GM12878 (cell line): ENCODE results near the gene LRRC40. TPM values are rescaled to one million over a fixed set of nuclear protein-coding genes. Genes with fewer than 3 reads are reported as not detected.

Experiments
- ATAC-seq: fragments of 200-7000 bp; cut with Tn5 transposase; 3 replicates; pipeline ENCODE4 v1.9.1; 2020; ENCODE audit warnings: mild to moderate bottlenecking, moderate library complexity
- BruUV-seq: library from RNA; stranded (reverse); fragments of 400-500 nt; replicated peaks from 2 replicates; lab custom pipeline; 2021; lab: Mats Ljungman, UMichigan
- CTCF ChIA-PET: fragments of 300-600 bp; sonication (Branson Sonifier 250); formaldehyde crosslinking; extraction: SDS; loops from one replicate; lab custom pipeline; 2021; ENCODE audit warnings: inconsistent platforms; lab: Yijun Ruan, JAX
- POLR2A ChIA-PET: fragments of 350-600 bp; formaldehyde crosslinking; extraction: SDS; loops from one replicate; lab custom pipeline; 2021; ENCODE audit warnings: inconsistent platforms; lab: Charles Lee
- RAD21 ChIA-PET: fragments of 300-600 bp; sonication (Branson Sonifier 250); formaldehyde crosslinking; loops from one replicate; lab custom pipeline; 2023; ENCODE audit warnings: antibody characterized with exemption; ENCODE audit not compliant: unreplicated experiment; lab: Charles Lee
- SMC1A ChIA-PET: fragments of 300-600 bp; sonication (Branson Sonifier 250); formaldehyde crosslinking; loops from one replicate; lab custom pipeline; 2023; ENCODE audit not compliant: unreplicated experiment, uncharacterized antibody; lab: Charles Lee
- DNase-seq: peaks from one replicate; pipeline ENCODE4 v3.0.0-alpha.2; 2011; ENCODE audit warnings: low read depth, low spot score
- FAIRE-seq: peaks from 3 replicates; lab custom pipeline; 2011; peaks lifted over from hg19 to GRCh38; lab: Jason Lieb, UNC
- H2AFZ ChIP-seq: 2 replicates; pipeline ENCODE4 v1.6.0; 2011; ENCODE audit warnings: low read depth, low read length, control low read depth; ENCODE audit not compliant: control insufficient read depth
- H3K27ac ChIP-seq: 2 replicates; pipeline ENCODE4 v1.5.1; 2011; ENCODE audit warnings: control low read depth; ENCODE audit not compliant: control insufficient read depth, insufficient read depth
- H3K27me3 ChIP-seq, 2 experiments: replicated peaks in 1 of 2; 2 replicates each; pipeline versions ENCODE4 v1.6.0 to v1.6.1; 2011; ENCODE audit warnings: low read length in 1 of 2; ENCODE audit not compliant: control insufficient read depth in 2 of 2, insufficient read depth in 2 of 2
- H3K36me3 ChIP-seq, 2 experiments: 2 replicates each; pipeline ENCODE4 v1.5.1; 2011; ENCODE audit warnings: low read length in 1 of 2; ENCODE audit not compliant: control insufficient read depth in 2 of 2, insufficient read depth in 2 of 2
- H3K4me1 ChIP-seq: 2 replicates; pipeline ENCODE4 v1.6.1; 2011; ENCODE audit warnings: mild to moderate bottlenecking, low read length, moderate library complexity, mixed read lengths; ENCODE audit not compliant: control insufficient read depth, insufficient read depth
- H3K4me2 ChIP-seq: 2 replicates; pipeline ENCODE4 v1.6.0; 2011; ENCODE audit warnings: control low read depth; ENCODE audit not compliant: control insufficient read depth, insufficient read depth
- H3K4me3 ChIP-seq: fragments of 200-600 bp; sonication (generic); 2 replicates; pipeline ENCODE4 v1.5.1; 2016
- H3K79me2 ChIP-seq: 2 replicates; pipeline ENCODE4 v1.6.0; 2011; ENCODE audit warnings: low read length; ENCODE audit not compliant: control insufficient read depth, insufficient read depth
- H3K9ac ChIP-seq: 2 replicates; pipeline ENCODE4 v1.8.0; 2011; ENCODE audit warnings: low read length, control low read depth, mixed read lengths; ENCODE audit not compliant: control insufficient read depth, insufficient read depth
- H3K9me3 ChIP-seq: replicated peaks from 3 replicates; pipeline ENCODE4 v1.5.1; 2011; ENCODE audit warnings: mild to moderate bottlenecking, low read length; ENCODE audit not compliant: control insufficient read depth, insufficient read depth
- H4K20me1 ChIP-seq: 2 replicates; pipeline ENCODE4 v1.6.0; 2011; ENCODE audit not compliant: control insufficient read depth, insufficient read depth
- BCL11A ChIP-seq: IDR thresholded peaks from 2 replicates; pipeline ENCODE4 v1.6.1; 2011; ENCODE audit warnings: low read depth, low read length
- BMI1 ChIP-seq: fragments of 450-650 bp; IDR thresholded peaks from 2 replicates; pipeline ENCODE4 v1.6.1; 2016; ENCODE audit warnings: mild to moderate bottlenecking, moderate library complexity, borderline replicate concordance
- E2F8 ChIP-seq: fragments of 450-650 bp; IDR thresholded peaks from 2 replicates; pipeline ENCODE4 v1.6.1; 2018; ENCODE audit warnings: mild to moderate bottlenecking, low read depth, moderate library complexity; ENCODE audit not compliant: partially characterized antibody
- ELK1 ChIP-seq: IDR thresholded peaks from 2 replicates; pipeline ENCODE4 v1.6.1; 2012; ENCODE audit warnings: low read depth, low read length, improper control_type of control experiment
- NKRF ChIP-seq: fragments of 450-650 bp; conservative IDR thresholded peaks from 2 replicates; pipeline ENCODE4 v1.6.1; 2017; ENCODE audit warnings: mild to moderate bottlenecking, moderate library complexity
- NR2F1 ChIP-seq: fragments of 450-650 bp; conservative IDR thresholded peaks from 2 replicates; pipeline ENCODE4 v1.6.1; 2017; ENCODE audit warnings: mild to moderate bottlenecking
- PKNOX1 ChIP-seq: fragments of 450-650 bp; IDR thresholded peaks from 2 replicates; pipeline ENCODE4 v1.6.1; 2016; ENCODE audit warnings: mild to moderate bottlenecking
- POLR2A ChIP-seq: IDR thresholded peaks from 2 replicates; pipeline ENCODE4 v1.6.1; 2011; ENCODE audit warnings: low read depth, mild to moderate bottlenecking, low read length
- ZNF207 ChIP-seq: fragments of 450-650 bp; IDR thresholded peaks from 2 replicates; pipeline ENCODE4 v1.6.1; 2014; ENCODE audit warnings: antibody characterized with exemption, mild to moderate bottlenecking, borderline replicate concordance
- ZNF622 ChIP-seq: fragments of 450-650 bp; IDR thresholded peaks from 2 replicates; pipeline ENCODE4 v1.6.1; 2017; ENCODE audit warnings: mild to moderate bottlenecking, inconsistent platforms
- in situ Hi-C: fragments of 300-500 bp; cut with MboI; formaldehyde crosslinking; loops from 9 replicates; pipeline ENCODE4 v1.14.3; 2018; ENCODE audit warnings: mixed read lengths
- intact Hi-C: fragments of 100-400 bp; cut with micrococcal nuclease; formaldehyde crosslinking; loops from one replicate; pipeline ENCODE4 v1.14.2; 2022; ENCODE audit not compliant: unreplicated experiment
- polyA plus RNA-seq, 11 experiments: library from polyadenylated mRNA; depleted of rRNA in 4 of 11; unstranded in 6 of 11; stranded (reverse) in 5 of 11; fragments of >200 nt; fragmentation: Nextera tagmentation in 4 of 11; fragmentation: Illumina TruSeq in 1 of 11; extraction: Ambion mirVana in 4 of 11; extraction: Trizol in 1 of 11; gene quantifications; 1 replicate in 1 of 11; 2 replicates in 10 of 11; pipeline versions ENCODE4 v1.2.1 to v1.2.3, GENCODE V29; 2011 to 2016; ENCODE audit warnings: inconsistent platforms in 2 of 11, missing spikeins in 2 of 11, low read depth in 1 of 11
- total RNA-seq, 4 experiments: library from RNA; depleted of rRNA in 3 of 4; stranded (reverse); fragments of >200 nt in 3 of 4; fragmentation: Illumina TruSeq in 1 of 4; extraction: Trizol in 1 of 4; gene quantifications; 2 replicates each; pipeline versions ENCODE4 v1.2.1 to v1.2.3, GENCODE V29; 2013 to 2021
- TF ChIP-seq, protein P1 (sequence below): fragments of 450-650 bp; IDR thresholded peaks from 2 replicates; pipeline ENCODE4 v1.6.1; 2017; ENCODE audit warnings: mild to moderate bottlenecking, moderate library complexity
- TF ChIP-seq, protein P2 (sequence below): IDR thresholded peaks from 2 replicates; pipeline ENCODE4 v1.6.1; 2011; ENCODE audit warnings: low read depth, low read length, improper control_type of control experiment, borderline replicate concordance

LRRC40 gene
- total and polyA plus RNA-seq, 10 of the 15 experiments (the other 5 are each of a cell fraction or from before 2014, with no cell fraction given) = 19.5 to 44.3 (median 30.9) TPM

GRCh38 chr1:70194601-70195000 lies 10.8 kb downstream of the LRRC40 start:
- no TSS peak for BruUV-seq
- in situ Hi-C loops (no loop called here), intact Hi-C loops (no loop called here)
- POLR2A ChIA-PET = interaction anchor here (0.6 to 1.6 kb wide), 2 partner anchors 11 to 16 kb away, joined by 3 to 5 read pairs; no protein-coding TSS in a partner anchor
- DNase-seq = no peak
- no peaks in the 10 kb centered on the region for H3K4me1 ChIP-seq
- H4K20me1 ChIP-seq = no peaks in the 10 kb centered on the region
- no peak overlapping the region for H2AFZ ChIP-seq
- H3K9me3 ChIP-seq = no peaks in the 10 kb centered on the region; the same call in 2 of the 3 replicates
- peaks cover 38% of the 10 kb centered on the region for H3K79me2 ChIP-seq
- no peak overlapping the region for H3K27ac ChIP-seq
- ATAC-seq = no peak
- H3K36me3 ChIP-seq = no peaks in the 10 kb centered on the region
- CTCF ChIA-PET = interaction anchor here (2.0 kb wide), 1 partner anchor 32 kb away, joined by 4 read pairs; no protein-coding TSS in a partner anchor
- no peak overlapping the region for H3K9ac ChIP-seq
- no peak overlapping the region for H3K4me3 ChIP-seq
- H3K4me2 ChIP-seq = no peak overlapping the region
- RAD21 ChIA-PET = no interaction called here
- SMC1A ChIA-PET = interaction anchor here (0.5 to 2.1 kb wide), 4 partner anchors 8 to 317 kb away, joined by 3 to 5 read pairs (median 4); no protein-coding TSS in a partner anchor
- no peaks in the 10 kb centered on the region for H3K27me3 ChIP-seq
- no peak for FAIRE-seq
- TF ChIP-seq BMI1 (no peak), ZNF622 (no peak), ZNF207 (no peak), NKRF (no peak), BCL11A (no peak), PKNOX1 (no peak), POLR2A (no peak), E2F8 (no peak), NR2F1 (no peak), ELK1 (no peak)
- TF ChIP-seq, protein P1, sequence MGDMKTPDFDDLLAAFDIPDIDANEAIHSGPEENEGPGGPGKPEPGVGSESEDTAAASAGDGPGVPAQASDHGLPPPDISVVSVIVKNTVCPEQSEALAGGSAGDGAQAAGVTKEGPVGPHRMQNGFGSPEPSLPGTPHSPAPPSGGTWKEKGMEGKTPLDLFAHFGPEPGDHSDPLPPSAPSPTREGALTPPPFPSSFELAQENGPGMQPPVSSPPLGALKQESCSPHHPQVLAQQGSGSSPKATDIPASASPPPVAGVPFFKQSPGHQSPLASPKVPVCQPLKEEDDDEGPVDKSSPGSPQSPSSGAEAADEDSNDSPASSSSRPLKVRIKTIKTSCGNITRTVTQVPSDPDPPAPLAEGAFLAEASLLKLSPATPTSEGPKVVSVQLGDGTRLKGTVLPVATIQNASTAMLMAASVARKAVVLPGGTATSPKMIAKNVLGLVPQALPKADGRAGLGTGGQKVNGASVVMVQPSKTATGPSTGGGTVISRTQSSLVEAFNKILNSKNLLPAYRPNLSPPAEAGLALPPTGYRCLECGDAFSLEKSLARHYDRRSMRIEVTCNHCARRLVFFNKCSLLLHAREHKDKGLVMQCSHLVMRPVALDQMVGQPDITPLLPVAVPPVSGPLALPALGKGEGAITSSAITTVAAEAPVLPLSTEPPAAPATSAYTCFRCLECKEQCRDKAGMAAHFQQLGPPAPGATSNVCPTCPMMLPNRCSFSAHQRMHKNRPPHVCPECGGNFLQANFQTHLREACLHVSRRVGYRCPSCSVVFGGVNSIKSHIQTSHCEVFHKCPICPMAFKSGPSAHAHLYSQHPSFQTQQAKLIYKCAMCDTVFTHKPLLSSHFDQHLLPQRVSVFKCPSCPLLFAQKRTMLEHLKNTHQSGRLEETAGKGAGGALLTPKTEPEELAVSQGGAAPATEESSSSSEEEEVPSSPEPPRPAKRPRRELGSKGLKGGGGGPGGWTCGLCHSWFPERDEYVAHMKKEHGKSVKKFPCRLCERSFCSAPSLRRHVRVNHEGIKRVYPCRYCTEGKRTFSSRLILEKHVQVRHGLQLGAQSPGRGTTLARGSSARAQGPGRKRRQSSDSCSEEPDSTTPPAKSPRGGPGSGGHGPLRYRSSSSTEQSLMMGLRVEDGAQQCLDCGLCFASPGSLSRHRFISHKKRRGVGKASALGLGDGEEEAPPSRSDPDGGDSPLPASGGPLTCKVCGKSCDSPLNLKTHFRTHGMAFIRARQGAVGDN = no peak
- TF ChIP-seq, protein P2, sequence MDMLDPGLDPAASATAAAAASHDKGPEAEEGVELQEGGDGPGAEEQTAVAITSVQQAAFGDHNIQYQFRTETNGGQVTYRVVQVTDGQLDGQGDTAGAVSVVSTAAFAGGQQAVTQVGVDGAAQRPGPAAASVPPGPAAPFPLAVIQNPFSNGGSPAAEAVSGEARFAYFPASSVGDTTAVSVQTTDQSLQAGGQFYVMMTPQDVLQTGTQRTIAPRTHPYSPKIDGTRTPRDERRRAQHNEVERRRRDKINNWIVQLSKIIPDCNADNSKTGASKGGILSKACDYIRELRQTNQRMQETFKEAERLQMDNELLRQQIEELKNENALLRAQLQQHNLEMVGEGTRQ = no peak
